ENCODE data around the gene GTF3A. TPM values are rescaled to one million over a fixed set of nuclear protein-coding genes. Genes with fewer than 3 reads are reported as not detected.

Gene GTF3A
- total RNA-seq (10 to 100 TPM; 66.4 to 83.6 TPM), polyA plus RNA-seq (100 to 1,000 TPM; 110 to 144 TPM)

DNA sequence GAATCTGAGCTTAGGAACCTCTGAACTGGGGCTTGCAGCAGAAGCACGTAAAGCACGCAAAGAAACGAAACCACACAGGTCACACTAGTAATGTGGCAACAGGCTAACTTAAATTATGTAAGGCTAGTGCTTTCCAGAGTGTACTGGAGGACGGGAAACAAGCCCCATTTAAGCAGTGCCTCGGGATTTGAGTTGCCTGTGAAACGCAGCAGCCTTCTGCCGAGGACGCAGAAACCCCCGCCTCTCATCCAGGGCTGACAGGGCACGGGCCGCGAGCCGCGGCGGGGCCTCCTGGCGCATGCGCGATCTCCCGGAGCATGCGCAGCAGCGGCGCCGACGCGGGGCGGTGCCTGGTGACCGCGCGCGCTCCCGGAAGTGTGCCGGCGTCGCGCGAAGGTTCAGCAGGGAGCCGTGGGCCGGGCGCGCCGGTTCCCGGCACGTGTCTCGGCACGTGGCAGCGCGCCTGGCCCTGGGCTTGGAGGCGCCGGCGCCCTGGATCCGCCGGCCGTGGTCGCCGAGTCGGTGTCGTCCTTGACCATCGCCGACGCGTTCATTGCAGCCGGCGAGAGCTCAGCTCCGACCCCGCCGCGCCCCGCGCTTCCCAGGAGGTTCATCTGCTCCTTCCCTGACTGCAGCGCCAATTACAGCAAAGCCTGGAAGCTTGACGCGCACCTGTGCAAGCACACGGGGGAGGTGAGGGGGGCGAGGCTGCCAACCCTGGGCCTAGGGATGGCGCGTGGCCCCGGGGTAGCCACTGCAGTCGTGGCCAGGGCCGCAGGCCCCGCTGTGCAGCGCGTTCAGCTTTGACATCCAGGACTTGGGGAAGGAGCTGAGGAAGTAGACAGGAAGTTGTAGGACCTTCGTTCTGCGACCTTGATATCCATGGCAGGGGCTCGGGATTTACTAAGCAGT is at the start of gene GTF3A:
TSS of gene GTF3A (plus strand) at position 374 of the 912 bp plus-strand sequence.
- peak within 1 kb of the TSS; percentile 76 to 79 for H3K9ac ChIP-seq (ENCODE audit: low read depth in 1 of 2, low read length in 2 of 2)
- peaks cover 2 to 29% (median 21%) of the 10 kb centered on the region in 4 donors for H3K4me1 ChIP-seq (ENCODE audit: control insufficient read depth in 4 of 4, insufficient read depth in 4 of 4, low read length in 3 of 4)

DNA sequence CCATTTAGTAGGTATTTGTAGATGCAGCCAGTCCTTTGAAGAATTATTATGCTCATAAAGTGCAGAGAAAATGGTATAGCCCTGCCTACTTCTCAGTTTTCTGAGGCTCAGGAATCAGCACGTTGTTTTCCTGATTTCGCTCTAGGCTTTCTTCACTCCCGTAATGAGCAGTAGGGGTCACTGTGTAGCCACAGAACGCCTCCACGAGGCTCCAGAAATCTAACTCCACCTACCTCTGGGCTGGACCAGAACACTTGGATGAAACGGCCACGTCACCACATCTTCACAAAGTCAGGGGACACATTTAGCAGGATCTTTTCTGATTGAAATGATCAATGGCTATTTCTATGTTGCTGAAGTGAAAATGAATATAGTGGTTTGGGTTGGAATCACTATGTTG is 49.8 kb upstream of the GTF3A start:
- H3K9me3 ChIP-seq (ENCODE audit: control insufficient read depth in 4 of 4, low read length in 3 of 4), result peaks cover 0 to 2% (median 0%) of the 10 kb centered on the region in 4 donors
- H3K27ac ChIP-seq (ENCODE audit: low read depth in 1 of 2, low read length in 2 of 2), result no peak overlapping the region
- H3K9ac ChIP-seq (ENCODE audit: low read depth in 1 of 2, low read length in 2 of 2), result no peak overlapping the region
- no peaks in the 10 kb centered on the region for H3K36me3 ChIP-seq (ENCODE audit: control insufficient read depth in 4 of 4, insufficient read depth in 3 of 4, low read depth in 1 of 4, low read length in 3 of 4)
- H3K27me3 ChIP-seq (ENCODE audit: control insufficient read depth in 4 of 4, insufficient read depth in 4 of 4, low read length in 3 of 4), result no peaks in the 10 kb centered on the region
- DNase-seq (ENCODE audit: low spot score), result peak; percentile 60
- H3K4me1 ChIP-seq (ENCODE audit: control insufficient read depth in 4 of 4, insufficient read depth in 4 of 4, low read length in 3 of 4), result peaks cover 0 to 10% (median 6%) of the 10 kb centered on the region in 4 donors
- H3K4me3 ChIP-seq (ENCODE audit: low read depth in 1 of 3, low read length in 3 of 3), result no peak overlapping the region
- under 1% methylated on average over 7 of the region's 7 CpGs for WGBS
- TF ChIP-seq FOXA1 (IDR thresholded peaks at IDR 0.05), result no peak
- TF ChIP-seq HNF4G (IDR thresholded peaks at IDR 0.05), result peak; percentile 18
- TF ChIP-seq JUND (IDR thresholded peaks at IDR 0.05), result peak in 1 of 2 donors; percentile 43
- no peak for TF ChIP-seq FOXA2 (IDR thresholded peaks at IDR 0.05)
- TF ChIP-seq GABPA (IDR thresholded peaks at IDR 0.05 in 1 of 2, conservative IDR thresholded peaks at IDR 0.05 in 1 of 2), result no peak
- no peak for TF ChIP-seq NR2F2 (IDR thresholded peaks at IDR 0.05)
- TF ChIP-seq, protein P1, sequence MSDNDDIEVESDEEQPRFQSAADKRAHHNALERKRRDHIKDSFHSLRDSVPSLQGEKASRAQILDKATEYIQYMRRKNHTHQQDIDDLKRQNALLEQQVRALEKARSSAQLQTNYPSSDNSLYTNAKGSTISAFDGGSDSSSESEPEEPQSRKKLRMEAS (IDR thresholded peaks at IDR 0.05), result peak; percentile 39
- TF ChIP-seq SP1 (IDR thresholded peaks at IDR 0.05), result peak; percentile 38
- peak; percentile 17 to 34 for TF ChIP-seq RXRA (IDR thresholded peaks at IDR 0.05)
- TF ChIP-seq REST (IDR thresholded peaks at IDR 0.05), result peak; percentile 41
- TF ChIP-seq TAF1 (conservative IDR thresholded peaks at IDR 0.05), result no peak
- TF ChIP-seq, protein P2, sequence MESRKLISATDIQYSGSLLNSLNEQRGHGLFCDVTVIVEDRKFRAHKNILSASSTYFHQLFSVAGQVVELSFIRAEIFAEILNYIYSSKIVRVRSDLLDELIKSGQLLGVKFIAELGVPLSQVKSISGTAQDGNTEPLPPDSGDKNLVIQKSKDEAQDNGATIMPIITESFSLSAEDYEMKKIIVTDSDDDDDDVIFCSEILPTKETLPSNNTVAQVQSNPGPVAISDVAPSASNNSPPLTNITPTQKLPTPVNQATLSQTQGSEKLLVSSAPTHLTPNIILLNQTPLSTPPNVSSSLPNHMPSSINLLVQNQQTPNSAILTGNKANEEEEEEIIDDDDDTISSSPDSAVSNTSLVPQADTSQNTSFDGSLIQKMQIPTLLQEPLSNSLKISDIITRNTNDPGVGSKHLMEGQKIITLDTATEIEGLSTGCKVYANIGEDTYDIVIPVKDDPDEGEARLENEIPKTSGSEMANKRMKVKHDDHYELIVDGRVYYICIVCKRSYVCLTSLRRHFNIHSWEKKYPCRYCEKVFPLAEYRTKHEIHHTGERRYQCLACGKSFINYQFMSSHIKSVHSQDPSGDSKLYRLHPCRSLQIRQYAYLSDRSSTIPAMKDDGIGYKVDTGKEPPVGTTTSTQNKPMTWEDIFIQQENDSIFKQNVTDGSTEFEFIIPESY (IDR thresholded peaks at IDR 0.05), result no peak

More for the DNA sequence above, at the start of gene GTF3A:
- Histone ChIP-seq H3K36me3 (ENCODE audit: control insufficient read depth in 4 of 4, insufficient read depth in 3 of 4, low read depth in 1 of 4, low read length in 3 of 4) (peaks cover 0 to 14% (median 9%) of the 10 kb centered on the region in 4 donors), H3K27ac (ENCODE audit: low read depth in 1 of 2, low read length in 2 of 2) (peak within 1 kb of the TSS; percentile 94 to 95), H3K27me3 (ENCODE audit: control insufficient read depth in 4 of 4, insufficient read depth in 4 of 4, low read length in 3 of 4) (no peaks in the 10 kb centered on the region), H3K9me3 (ENCODE audit: control insufficient read depth in 4 of 4, low read length in 3 of 4) (no peaks in the 10 kb centered on the region), H3K4me3 (ENCODE audit: low read depth in 1 of 3, low read length in 3 of 3) (peak within 1 kb of the TSS; percentile 59 to 89 (median 84))
- 1% methylated on average over 85 of the region's 85 CpGs for WGBS
- TF ChIP-seq, protein P2 (IDR thresholded peaks at IDR 0.05), result no peak
- TF ChIP-seq HNF4A (conservative IDR thresholded peaks at IDR 0.05) (no peak), RAD21 (IDR thresholded peaks at IDR 0.05) (peak in 1 of 2 donors; percentile 33), YY1 (IDR thresholded peaks at IDR 0.05) (peak; percentile 35), SP1 (IDR thresholded peaks at IDR 0.05) (peak; percentile 42), GABPA (IDR thresholded peaks at IDR 0.05 in 1 of 2, conservative IDR thresholded peaks at IDR 0.05 in 1 of 2) (peak in 1 of 2 donors; percentile 39), RXRA (IDR thresholded peaks at IDR 0.05) (peak; percentile 20)
- TF ChIP-seq, protein P1 (IDR thresholded peaks at IDR 0.05), result peak; percentile 38
- TF ChIP-seq, protein P3, sequence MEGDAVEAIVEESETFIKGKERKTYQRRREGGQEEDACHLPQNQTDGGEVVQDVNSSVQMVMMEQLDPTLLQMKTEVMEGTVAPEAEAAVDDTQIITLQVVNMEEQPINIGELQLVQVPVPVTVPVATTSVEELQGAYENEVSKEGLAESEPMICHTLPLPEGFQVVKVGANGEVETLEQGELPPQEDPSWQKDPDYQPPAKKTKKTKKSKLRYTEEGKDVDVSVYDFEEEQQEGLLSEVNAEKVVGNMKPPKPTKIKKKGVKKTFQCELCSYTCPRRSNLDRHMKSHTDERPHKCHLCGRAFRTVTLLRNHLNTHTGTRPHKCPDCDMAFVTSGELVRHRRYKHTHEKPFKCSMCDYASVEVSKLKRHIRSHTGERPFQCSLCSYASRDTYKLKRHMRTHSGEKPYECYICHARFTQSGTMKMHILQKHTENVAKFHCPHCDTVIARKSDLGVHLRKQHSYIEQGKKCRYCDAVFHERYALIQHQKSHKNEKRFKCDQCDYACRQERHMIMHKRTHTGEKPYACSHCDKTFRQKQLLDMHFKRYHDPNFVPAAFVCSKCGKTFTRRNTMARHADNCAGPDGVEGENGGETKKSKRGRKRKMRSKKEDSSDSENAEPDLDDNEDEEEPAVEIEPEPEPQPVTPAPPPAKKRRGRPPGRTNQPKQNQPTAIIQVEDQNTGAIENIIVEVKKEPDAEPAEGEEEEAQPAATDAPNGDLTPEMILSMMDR (IDR thresholded peaks at IDR 0.05; ENCODE audit: low read depth, low read length, missing input control), result no peak
- peak; percentile 89 for DNase-seq (ENCODE audit: low spot score)

All from liver (tissue), 9 donors.